T-helper 17 cell (primary cell): Measurements from ENCODE around the gene VCL. TPM values are rescaled to one million over a fixed set of nuclear protein-coding genes. Genes with fewer than 3 reads are reported as not detected.
"Not testable (repeated sequence)": the region's sequence is repeated elsewhere in the genome, so short reads cannot be mapped to it uniquely, and the experiment has no call there.

Experiments used
- ATAC-seq: fragments of 150-1000 bp; cut with Tn5 transposase; 2 replicates; pipeline ENCODE4 v1.10.0; 2021; ENCODE audit warnings: mild to moderate bottlenecking, moderate library complexity
- DNase-seq, 3 donors: peaks; one replicate each; pipeline versions ENCODE4 v3.0.0 to v3.0.0-alpha.2; 2020 to 2021
- H3K9me3 ChIP-seq: one replicate; pipeline ENCODE4 v1.7.0; 2013; ENCODE audit warnings: low read length, mild to moderate bottlenecking; ENCODE audit not compliant: control insufficient read depth, poor library complexity, severe bottlenecking
- H3K27ac Mint-ChIP-seq: one replicate; pipeline ENCODE4 v1.8.0; 2022; ENCODE audit warnings: mild to moderate bottlenecking, moderate library complexity, mixed read lengths
- H3K27me3 Mint-ChIP-seq: one replicate; pipeline ENCODE4 v1.8.0; 2022; ENCODE audit warnings: mixed read lengths
- H3K36me3 Mint-ChIP-seq: one replicate; pipeline ENCODE4 v1.8.0; 2022; ENCODE audit warnings: low read depth, mixed read lengths
- H3K4me1 Mint-ChIP-seq: one replicate; pipeline ENCODE4 v1.8.0; 2022; ENCODE audit warnings: mild to moderate bottlenecking, mixed read lengths
- H3K4me3 Mint-ChIP-seq: one replicate; pipeline ENCODE4 v1.8.0; 2022; ENCODE audit warnings: mild to moderate bottlenecking, moderate library complexity, mixed read lengths
- total RNA-seq, 4 donors: library from RNA in 2 of 4; stranded (reverse) in 2 of 4; gene quantifications; one replicate each; pipeline ENCODE4 v1.2.3 and lab custom pipeline; 2022 to 2026

VCL gene
- total RNA-seq, 2 donors from 2014 or later, result 79.1 to 245 TPM

GRCh38 chr10:74047304-74047703, 49.4 kb downstream of the VCL start:
- Mint-ChIP-seq H3K36me3 (no peaks in the 10 kb centered on the region), H3K27me3 (no peaks in the 10 kb centered on the region), H3K4me1 (peaks cover 22% of the 10 kb centered on the region), H3K4me3 (no peak overlapping the region), H3K27ac (peak overlapping the region; percentile 61)
- H3K9me3 ChIP-seq, result no peaks in the 10 kb centered on the region
- ATAC-seq, result no peak
- DNase-seq, result no peak

GRCh38 chr10:74047871-74048270, 50.0 kb downstream of the VCL start:
- peaks cover 25% of the 10 kb centered on the region for H3K4me1 Mint-ChIP-seq
- no peak for ATAC-seq
- H3K27ac Mint-ChIP-seq, result no peak overlapping the region
- no peaks in the 10 kb centered on the region for H3K9me3 ChIP-seq
- H3K4me3 Mint-ChIP-seq, result no peak overlapping the region
- no peaks in the 10 kb centered on the region for H3K27me3 Mint-ChIP-seq
- H3K36me3 Mint-ChIP-seq, result no peaks in the 10 kb centered on the region
- DNase-seq, result no peak

DNA sequence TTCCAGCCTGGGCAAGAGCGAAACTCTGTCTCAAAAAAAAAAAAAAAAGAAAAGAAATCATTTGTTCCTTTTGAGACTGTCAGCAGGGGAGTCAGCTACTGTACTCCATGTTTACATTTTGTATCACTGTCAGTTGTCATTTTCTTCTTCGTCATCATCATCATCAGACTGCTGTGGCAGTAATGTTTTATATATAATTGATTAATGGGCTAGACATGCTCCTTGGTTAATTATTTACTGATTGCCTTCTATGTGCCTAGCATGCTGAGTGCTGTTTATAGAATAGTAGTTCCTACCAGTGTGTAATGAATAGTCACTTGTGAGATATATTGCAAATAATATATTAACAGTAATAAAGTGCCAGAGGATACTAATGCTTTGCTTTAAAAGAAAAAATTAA, 50.5 kb downstream of the VCL start:
- Mint-ChIP-seq H3K36me3 (no peaks in the 10 kb centered on the region), H3K4me3 (no peak overlapping the region), H3K4me1 (peaks cover 28% of the 10 kb centered on the region), H3K27me3 (no peaks in the 10 kb centered on the region), H3K27ac (no peak overlapping the region)
- DNase-seq, result no peak
- ATAC-seq, result no peak
- H3K9me3 ChIP-seq, result no peaks in the 10 kb centered on the region

DNA sequence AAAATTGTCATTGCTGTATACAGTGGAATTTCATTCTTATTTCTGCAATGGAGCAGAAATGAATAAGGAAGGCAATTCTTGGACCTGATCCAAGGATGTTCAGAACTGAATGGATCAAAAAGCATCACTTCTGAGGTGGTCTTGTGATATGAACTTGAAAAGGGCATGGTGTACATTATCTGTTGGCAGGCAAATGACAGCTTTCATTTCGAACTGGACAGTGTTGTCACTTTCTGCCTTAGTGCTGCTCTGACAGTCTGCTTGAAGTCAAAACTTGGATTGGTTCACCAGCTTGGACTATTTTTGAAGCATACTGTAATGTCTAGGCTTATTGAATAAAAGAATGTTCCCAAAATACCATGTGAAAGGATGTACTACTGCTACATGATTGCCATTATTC, 52.0 kb downstream of the VCL start:
- H3K4me3 Mint-ChIP-seq, result no peak overlapping the region
- DNase-seq (no peak), ATAC-seq (no peak)
- H3K36me3 Mint-ChIP-seq, result no peaks in the 10 kb centered on the region
- no peak overlapping the region for H3K27ac Mint-ChIP-seq
- H3K4me1 Mint-ChIP-seq, result peaks cover 30% of the 10 kb centered on the region
- H3K9me3 ChIP-seq, result no peaks in the 10 kb centered on the region
- no peaks in the 10 kb centered on the region for H3K27me3 Mint-ChIP-seq

DNA sequence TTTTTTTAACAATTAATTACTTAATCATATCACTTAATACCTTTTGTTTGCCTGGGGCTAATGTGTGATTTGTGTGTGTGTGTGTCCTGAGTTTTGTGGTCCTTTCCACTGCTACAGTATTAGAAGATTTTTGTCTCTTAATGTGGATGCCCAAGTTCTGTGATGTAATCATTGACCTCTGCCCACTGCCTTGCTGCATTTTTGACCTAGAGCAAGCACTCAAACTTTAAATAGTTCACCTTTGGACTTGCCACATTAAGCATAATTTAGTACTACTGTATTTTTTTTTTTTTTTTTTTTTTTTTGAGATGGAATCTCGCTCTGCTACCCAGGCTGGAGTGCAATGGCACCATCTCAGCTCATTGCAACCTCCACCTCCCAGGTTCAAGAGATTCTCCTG, 52.7 kb downstream of the VCL start:
- no peaks in the 10 kb centered on the region for H3K9me3 ChIP-seq
- Mint-ChIP-seq H3K36me3 (no peaks in the 10 kb centered on the region), H3K4me1 (peaks cover 25% of the 10 kb centered on the region), H3K27ac (no peak overlapping the region), H3K27me3 (no peaks in the 10 kb centered on the region), H3K4me3 (no peak overlapping the region)
- ATAC-seq (no peak), DNase-seq (no peak)

- Mint-ChIP-seq H3K27ac (peak overlapping the region; percentile 92), H3K4me3 (no peak overlapping the region), H3K4me1 (peaks cover 35% of the 10 kb centered on the region), H3K27me3 (no peaks in the 10 kb centered on the region), H3K36me3 (no peaks in the 10 kb centered on the region)
- no peaks in the 10 kb centered on the region for H3K9me3 ChIP-seq
- ATAC-seq (no peak), DNase-seq (no peak)
Measured at GRCh38 chr10:74051736-74052342, 53.9 kb downstream of the VCL start.

DNA sequence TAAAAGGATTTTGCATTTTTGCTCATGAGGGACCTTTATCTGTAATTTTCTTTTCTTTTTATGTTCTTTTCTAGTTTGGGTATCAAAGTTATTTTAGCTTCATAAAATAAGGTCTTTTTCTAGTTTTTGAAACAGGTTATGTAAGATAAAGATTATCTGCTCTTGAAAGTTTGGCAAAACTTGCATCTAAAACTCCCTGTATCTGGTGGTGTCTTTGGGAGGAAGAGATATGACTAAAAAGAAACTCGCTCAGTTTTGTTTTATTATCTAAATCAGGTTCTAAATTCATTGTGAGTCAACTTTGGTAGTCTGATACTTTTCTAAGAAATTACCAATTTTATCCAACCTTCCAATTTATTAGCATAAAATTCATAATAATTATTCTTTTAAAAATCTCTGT, 55.1 kb downstream of the VCL start:
- DNase-seq (no peak), ATAC-seq (no peak)
- Mint-ChIP-seq H3K4me3 (no peak overlapping the region), H3K27me3 (no peaks in the 10 kb centered on the region), H3K27ac (no peak overlapping the region), H3K4me1 (peaks cover 35% of the 10 kb centered on the region), H3K36me3 (no peaks in the 10 kb centered on the region)
- no peaks in the 10 kb centered on the region for H3K9me3 ChIP-seq

DNA sequence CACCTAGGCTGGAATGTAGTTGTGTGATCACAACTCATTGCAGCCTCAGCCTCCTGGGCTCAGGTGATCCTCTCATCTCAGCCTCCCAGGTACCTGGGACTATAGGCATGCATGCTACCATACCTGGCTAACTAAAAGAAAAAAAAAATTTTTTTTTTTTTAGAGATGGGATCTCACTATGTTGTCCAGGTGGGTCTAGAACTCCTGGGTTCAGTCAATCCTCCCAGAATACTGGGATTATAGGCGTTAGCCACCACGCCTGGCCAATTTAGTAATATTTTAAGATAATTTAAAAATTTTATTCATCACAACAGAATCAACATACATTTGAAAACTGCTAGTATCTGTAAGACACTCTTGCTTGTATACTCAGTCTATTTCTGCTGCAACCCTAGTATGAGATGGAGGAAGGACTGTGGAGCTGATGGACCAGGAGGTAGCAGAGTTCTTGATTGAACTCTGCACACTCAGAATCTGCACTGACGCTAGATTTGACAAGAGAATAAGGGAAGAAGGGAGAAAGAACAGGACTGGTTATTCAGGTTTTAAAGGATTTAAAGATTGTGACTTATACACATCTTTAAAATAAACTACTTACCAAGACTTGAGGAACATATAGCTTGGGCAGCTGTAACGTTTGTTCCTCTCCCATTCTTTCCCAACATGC, 57.6 kb downstream of the VCL start:
- DNase-seq, result no peak
- H3K27ac Mint-ChIP-seq, result peak overlapping the region; percentile 56
- H3K4me3 Mint-ChIP-seq, result peak overlapping the region; percentile 79
- H3K4me1 Mint-ChIP-seq, result peaks cover 34% of the 10 kb centered on the region
- ATAC-seq, result peak; percentile 13
- H3K9me3 ChIP-seq, result no peaks in the 10 kb centered on the region
- H3K36me3 Mint-ChIP-seq, result no peaks in the 10 kb centered on the region
- H3K27me3 Mint-ChIP-seq, result no peaks in the 10 kb centered on the region

DNA sequence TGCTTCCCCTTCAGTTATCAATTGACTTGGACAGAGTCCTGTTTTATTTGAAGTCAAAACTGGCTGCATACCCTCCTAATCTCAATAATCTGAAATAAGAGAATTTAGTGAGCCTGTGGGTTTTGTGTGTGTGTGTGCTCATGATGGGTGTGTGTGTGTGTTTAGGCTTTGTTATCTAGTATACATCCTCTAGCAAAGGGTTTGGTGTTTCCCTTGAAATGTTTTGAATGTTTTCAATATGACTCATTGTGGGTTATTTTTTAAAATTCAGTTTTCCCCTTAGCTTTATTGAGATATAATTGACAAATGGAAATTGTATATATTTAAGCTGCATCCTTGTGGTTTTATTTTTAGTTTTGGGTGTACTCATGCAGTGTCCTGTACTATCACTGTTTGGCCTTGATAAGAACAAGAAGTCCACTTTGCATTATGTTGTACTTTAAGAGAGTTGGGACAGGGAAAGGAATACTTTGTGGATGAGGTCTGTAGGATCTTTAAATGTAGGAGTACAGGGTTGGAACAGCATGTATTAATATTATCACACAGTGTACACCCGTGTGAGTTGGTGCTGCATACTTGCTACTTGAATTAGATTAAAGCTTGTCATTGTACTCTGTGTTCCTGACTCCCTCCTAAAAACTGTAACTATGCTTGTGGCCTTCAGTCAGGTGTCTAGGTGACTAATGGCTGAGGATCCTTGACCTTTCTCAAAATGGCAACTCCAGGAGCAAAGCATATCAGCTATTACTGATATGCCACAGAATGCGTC, 58.3 kb downstream of the VCL start:
- Mint-ChIP-seq H3K4me3 (peak overlapping the region; percentile 79), H3K27me3 (no peaks in the 10 kb centered on the region), H3K27ac (peak overlapping the region; percentile 56), H3K4me1 (peaks cover 36% of the 10 kb centered on the region), H3K36me3 (peaks cover 2% of the 10 kb centered on the region)
- ATAC-seq, result peak; percentile 75
- DNase-seq, result no peak
- H3K9me3 ChIP-seq, result no peaks in the 10 kb centered on the region

DNA sequence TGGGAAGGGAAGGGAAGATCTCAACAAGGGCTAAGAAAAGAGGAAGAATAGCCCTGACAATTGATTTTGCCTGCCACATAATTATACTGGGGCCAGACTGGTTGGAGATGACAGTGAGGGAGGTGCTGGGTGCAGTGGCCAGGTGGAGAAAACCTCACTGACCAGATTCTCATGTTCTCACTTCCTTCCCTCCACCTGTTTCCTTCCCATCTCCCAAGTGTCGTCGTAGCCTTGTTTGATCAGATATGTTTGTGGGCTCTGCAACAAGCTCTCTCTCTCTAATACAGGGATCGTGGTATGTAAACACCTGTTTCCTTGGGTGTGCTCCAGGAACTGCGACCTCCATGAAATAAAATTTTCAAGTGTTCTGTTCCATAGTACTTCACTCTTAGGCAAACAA, 60.2 kb downstream of the VCL start:
- no peak for DNase-seq
- H3K4me1 Mint-ChIP-seq, result peaks cover 36% of the 10 kb centered on the region

DNA sequence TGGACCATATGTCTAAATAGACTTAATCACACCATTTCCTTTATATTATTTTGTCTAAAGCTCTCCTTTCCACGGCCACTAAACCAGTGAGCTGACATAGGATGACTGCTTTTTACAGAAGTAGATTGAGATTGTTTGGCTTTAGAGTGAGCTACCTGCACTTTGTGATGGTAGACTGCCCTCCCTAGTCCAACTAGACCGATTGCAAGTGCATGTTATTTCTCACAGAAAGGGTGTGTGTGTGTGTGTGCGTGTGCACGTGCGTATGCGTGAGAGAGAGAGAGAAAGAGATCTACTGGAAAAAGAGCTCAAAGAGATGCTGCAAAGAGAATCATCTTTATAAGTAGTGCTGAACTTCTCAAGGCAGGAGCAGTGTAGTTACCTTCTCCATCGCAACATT, 60.7 kb downstream of the VCL start:
- H3K36me3 Mint-ChIP-seq, result peaks cover 2% of the 10 kb centered on the region
- DNase-seq (peak in 1 of 3 donors; percentile 18), ATAC-seq (peak; percentile 53)
- no peaks in the 10 kb centered on the region for H3K9me3 ChIP-seq
- H3K4me3 Mint-ChIP-seq, result peak overlapping the region; percentile 78
- peaks cover 33% of the 10 kb centered on the region for H3K4me1 Mint-ChIP-seq
- H3K27me3 Mint-ChIP-seq, result no peaks in the 10 kb centered on the region
- peak overlapping the region; percentile 77 for H3K27ac Mint-ChIP-seq

More for the DNA sequence above, 60.2 kb downstream of the VCL start:
- Mint-ChIP-seq H3K27ac (peak overlapping the region; percentile 77), H3K4me3 (peak overlapping the region; percentile 57), H3K36me3 (peaks cover 2% of the 10 kb centered on the region), H3K27me3 (no peaks in the 10 kb centered on the region)
- peak; percentile 38 for ATAC-seq
- H3K9me3 ChIP-seq, result no peaks in the 10 kb centered on the region

DNA sequence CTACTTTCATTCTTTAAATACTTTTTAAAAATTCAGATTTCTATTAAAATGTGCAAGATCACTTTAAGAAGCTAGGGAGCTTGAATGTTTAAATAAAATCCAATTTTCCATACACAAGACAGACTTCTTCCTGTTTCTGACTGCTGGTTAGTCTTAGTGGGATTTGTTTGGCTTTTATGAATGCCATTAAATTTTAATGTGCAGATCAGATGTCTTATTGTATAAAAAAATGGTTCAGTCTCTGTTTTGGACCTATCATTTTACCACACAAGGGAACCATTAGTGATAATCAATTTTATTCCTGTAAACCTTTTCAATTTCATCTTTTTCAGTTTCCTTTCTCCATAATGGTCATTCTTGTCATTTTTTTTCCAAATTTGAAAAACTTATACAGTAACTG, 63.2 kb downstream of the VCL start:
- DNase-seq (no peak), ATAC-seq (no peak)
- no peaks in the 10 kb centered on the region for H3K9me3 ChIP-seq
- Mint-ChIP-seq H3K27me3 (no peaks in the 10 kb centered on the region), H3K36me3 (peaks cover 5% of the 10 kb centered on the region), H3K4me1 (peaks cover 30% of the 10 kb centered on the region), H3K27ac (peak overlapping the region; percentile 57), H3K4me3 (no peak overlapping the region)

DNA sequence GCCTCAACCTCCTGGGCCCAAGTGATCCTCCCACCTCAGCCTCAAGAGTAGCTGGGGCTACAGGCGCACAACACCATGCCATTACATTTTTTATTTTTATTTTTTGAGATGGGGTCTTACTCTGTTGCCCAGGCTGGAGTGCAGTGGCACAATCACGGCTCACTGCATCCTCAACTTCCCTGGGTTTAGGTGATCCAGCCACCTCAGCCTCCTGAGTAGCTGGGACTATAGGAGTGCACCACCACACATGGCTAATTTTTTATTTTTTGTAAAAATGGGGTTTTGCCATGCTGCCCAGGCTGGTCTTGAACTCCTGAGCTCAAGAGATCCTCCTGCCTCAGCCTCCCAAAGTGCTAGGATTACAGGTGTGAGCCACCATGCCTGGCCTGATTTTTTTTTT, 64.1 kb downstream of the VCL start:
- DNase-seq, H3K36me3 Mint-ChIP-seq, ATAC-seq, H3K27me3 Mint-ChIP-seq, H3K9me3 ChIP-seq, H3K4me3 Mint-ChIP-seq: not testable (repeated sequence)
- Mint-ChIP-seq H3K4me1 (peaks cover 24% of the 10 kb centered on the region), H3K27ac (peak overlapping the region; percentile 57)
